K562 (cell line): ENCODE results near the gene PCSK6. TPM values are rescaled to one million over a fixed set of nuclear protein-coding genes. Genes with fewer than 3 reads are reported as not detected.

Experiments
- FOXK1 ChIP-seq: sonication (generic); formaldehyde crosslinking; IDR thresholded peaks from 2 replicates; pipeline ENCODE4 v1.8.0; 2022; ENCODE audit warnings: missing genetic modification reagents, mild to moderate bottlenecking, borderline replicate concordance
- IFI16 ChIP-seq: fragments of 250-450 bp; sonication (Bioruptor Pico); IDR thresholded peaks from 2 replicates; pipeline ENCODE4 v2.1.2; 2022; ENCODE audit warnings: mild to moderate bottlenecking, inconsistent platforms
- STAT6 ChIP-seq: sonication (generic); formaldehyde crosslinking; IDR thresholded peaks from 2 replicates; pipeline ENCODE4 v1.8.1; 2023; ENCODE audit warnings: mild to moderate bottlenecking, missing genetic modification reagents
- ZNF592 ChIP-seq: fragments of 450-650 bp; IDR thresholded peaks from 2 replicates; pipeline ENCODE4 v1.6.1; 2017; ENCODE audit warnings: antibody characterized with exemption, mild to moderate bottlenecking
- polyA plus RNA-seq, 8 experiments: library from polyadenylated mRNA; depleted of rRNA in 4 of 8; stranded (reverse) in 5 of 8; unstranded in 3 of 8; fragments of >200 nt; fragmentation: Nextera tagmentation in 2 of 8; fragmentation: Illumina TruSeq in 1 of 8; extraction: Ambion mirVana in 2 of 8; extraction: Trizol in 1 of 8; gene quantifications; 2 replicates each; pipeline versions ENCODE4 v1.2.1 to v1.2.3, GENCODE V29; 2011 to 2014; ENCODE audit warnings: inconsistent platforms in 1 of 8, missing spikeins in 1 of 8
- total RNA-seq, 7 experiments: library from RNA; depleted of rRNA in 6 of 7; stranded (reverse); fragments of >200 nt in 6 of 7; fragmentation: Illumina TruSeq in 2 of 7; extraction: Trizol in 2 of 7; gene quantifications; 2 replicates each; pipeline versions ENCODE4 v1.2.1 to v1.2.3, GENCODE V29; 2011 to 2021; ENCODE audit warnings: low replicate concordance in 1 of 7

Gene PCSK6
- total and polyA plus RNA-seq, 9 of the 15 experiments (the other 6 are each of a cell fraction or from before 2014, with no cell fraction given), result 2.2 to 32.6 (median 14.5) TPM

- no peak for TF ChIP-seq FOXK1 (CRISPR knock-in tag)
- no peak for TF ChIP-seq STAT6
- TF ChIP-seq IFI16, result no peak
- TF ChIP-seq ZNF592, result no peak
These were observed 44.0 kb upstream of the PCSK6 start (continued) for GRCh38 chr15:101533371-101534140.
